GM20000 (cell line): ENCODE results near the gene MFAP2.

ENCODE experiments used
- DNase-seq: peaks from one replicate; pipeline ENCODE4 v3.0.0; 2012; ENCODE audit warnings: low spot score
- CTCF ChIP-seq: IDR thresholded peaks from 2 replicates; pipeline ENCODE4 v1.5.1; 2012; ENCODE audit warnings: mild to moderate bottlenecking, control low read depth; ENCODE audit errors: extremely low read depth, missing control alignments

MFAP2 gene

DNA sequence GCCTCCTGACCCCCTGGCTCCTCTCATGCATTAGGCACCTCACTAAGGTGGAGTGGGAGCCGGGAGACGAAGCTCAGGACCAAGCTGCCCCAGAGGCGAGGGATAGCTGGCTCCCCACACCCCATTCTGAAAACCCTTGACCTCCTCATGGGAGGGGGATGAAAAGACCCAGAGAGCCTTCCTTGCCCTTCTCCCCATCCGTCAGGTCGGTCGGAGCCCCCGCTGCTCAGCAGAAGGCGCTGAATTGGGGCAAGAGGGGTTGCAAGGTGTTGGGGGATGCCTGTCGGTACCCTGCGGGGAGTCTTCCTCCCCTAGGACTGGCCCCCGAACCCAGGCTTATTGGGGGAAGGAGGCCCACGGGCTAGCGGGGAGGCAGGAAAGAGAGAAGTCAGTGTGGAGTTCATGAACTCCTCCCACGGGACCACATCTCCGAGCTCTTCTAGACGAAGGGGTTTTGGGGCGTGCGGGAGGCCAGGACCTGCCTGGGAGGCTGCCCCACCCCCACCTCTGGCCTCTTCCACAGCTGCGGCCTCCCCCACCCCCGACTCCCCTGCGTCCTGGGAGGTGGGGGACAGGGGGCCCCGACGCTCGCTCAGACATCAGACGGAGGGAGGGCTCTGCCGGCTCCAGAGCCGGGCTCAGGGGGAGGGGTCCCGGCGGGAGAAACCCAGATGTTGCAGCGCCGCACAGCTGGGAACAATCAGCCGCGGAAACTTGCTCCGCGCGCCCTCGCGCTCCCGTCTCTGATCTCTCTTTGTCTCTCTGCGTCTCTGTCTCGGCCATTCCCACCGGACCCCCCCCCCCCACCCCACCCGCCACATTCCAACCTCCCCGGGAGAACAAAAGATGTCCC is 719 bp downstream of the MFAP2 start:
- no peak for TF ChIP-seq CTCF
- no peak for DNase-seq

GRCh38 chr1:16978567-16979474 is 1.6 kb downstream of the MFAP2 start:
- no peak for TF ChIP-seq CTCF
- DNase-seq: no peak

DNA sequence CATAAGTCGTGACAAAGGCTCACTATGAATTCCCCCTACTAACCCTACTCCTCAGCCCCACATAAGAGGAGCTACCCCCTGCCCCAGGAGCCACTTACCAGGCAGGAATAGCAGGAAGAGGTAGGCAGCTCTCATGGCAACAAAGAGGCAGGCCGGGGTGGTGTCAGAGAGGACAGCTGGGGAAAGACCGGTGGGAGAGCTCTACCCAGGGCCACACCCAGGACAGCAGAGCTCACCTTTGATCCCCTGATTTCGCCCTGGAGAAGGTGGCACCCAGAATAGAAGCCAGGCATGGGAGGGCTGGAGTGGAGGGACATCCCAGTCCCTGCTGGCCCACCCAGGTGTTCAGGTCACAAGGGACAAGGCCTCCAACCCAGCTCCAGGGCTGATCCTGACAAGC is 2.3 kb downstream of the MFAP2 start:
- no peak for TF ChIP-seq CTCF
- no peak for DNase-seq

DNA sequence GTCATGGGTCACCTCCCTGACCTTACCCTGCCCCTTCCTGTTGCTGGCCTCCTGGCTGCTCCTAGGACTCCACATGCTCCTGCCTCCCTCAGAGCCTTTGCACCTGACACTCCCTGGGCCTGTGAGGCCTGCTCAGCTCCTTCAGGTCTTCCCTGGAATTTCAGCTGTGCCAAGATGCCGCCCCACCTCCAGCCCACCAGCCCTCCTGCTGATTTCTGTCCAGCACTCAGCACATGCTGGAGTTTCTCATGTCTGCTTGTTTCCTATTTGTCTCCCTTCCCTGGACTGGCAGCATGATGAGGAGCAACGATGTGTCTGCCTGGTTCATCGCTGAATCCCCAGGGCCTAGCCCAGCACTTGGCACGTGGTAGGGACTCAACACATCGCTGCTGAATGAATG is 3.0 kb downstream of the MFAP2 start:
- DNase-seq: no peak
- no peak for TF ChIP-seq CTCF

DNA sequence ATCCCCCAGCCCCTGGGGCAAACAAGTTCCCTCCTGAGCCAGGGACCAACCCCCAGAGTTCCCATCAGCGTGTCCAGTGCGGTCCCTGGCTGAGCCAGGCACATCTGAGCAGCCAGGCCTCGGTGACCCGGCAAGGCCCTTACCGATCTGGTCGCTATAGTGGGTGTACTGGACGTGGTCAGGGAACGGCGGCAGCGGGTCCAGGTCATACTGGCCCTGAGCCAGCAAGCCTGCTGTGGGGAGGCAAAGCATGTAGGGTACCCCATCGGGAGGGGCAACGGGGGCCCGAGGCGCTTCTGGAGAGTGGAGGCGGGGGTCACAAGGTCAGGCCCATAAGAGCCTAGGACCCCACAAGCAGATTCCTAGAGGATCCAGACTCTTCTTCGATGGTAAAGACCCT is 3.5 kb downstream of the MFAP2 start:
- TF ChIP-seq CTCF: no peak
- no peak for DNase-seq

DNA sequence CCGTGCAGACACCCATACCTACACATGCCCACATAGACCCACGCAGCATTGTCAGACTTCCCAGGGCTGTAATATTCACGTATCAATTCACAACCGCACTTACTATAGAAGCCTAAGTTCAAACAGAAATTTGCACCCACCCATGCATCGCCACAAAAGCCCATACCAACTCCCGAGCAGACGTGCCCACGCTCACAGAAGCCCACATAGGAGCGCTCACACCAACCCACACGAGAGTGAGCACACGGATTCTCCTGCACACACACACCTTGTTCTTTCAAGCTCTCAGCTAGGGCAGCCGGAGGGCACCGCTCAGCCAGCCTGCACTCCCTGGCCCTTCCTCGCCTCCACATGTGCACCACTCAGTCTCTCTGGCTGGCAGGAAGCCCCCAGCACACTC is 4.6 kb downstream of the MFAP2 start:
- no peak for TF ChIP-seq CTCF
- DNase-seq: no peak

- TF ChIP-seq CTCF: no peak
- no peak for DNase-seq
These were observed 5.2 kb downstream of the MFAP2 start for GRCh38 chr1:16975211-16975610.
